Measurements from ENCODE around the gene BDH1. TPM values are rescaled to one million over a fixed set of nuclear protein-coding genes. Genes with fewer than 3 reads are reported as not detected.

Gene BDH1
- total and polyA plus RNA-seq, 7 donors: 2.3 to 138 (median 16.8) TPM

- intact Hi-C loops (cut with DNase I): no loop called here
- DNase-seq: no peak
- no peaks in the 10 kb centered on the region for H3K27me3 ChIP-seq
- no peaks in the 10 kb centered on the region for H3K9me3 ChIP-seq
- H3K27ac ChIP-seq: no peak overlapping the region
- H3K4me3 ChIP-seq: no peak overlapping the region
- H3K36me3 ChIP-seq: peaks cover 0 to 12% (median 0%) of the 10 kb centered on the region in 4 donors
- WGBS, 2 donors: 89 to 90% methylated on average over 3 of the region's 3 CpGs
- no peaks in the 10 kb centered on the region for H3K4me1 ChIP-seq
- TF ChIP-seq CTCF (IDR thresholded peaks at IDR 0.05): no peak
- no peak for TF ChIP-seq POLR2AphosphoS5 (IDR thresholded peaks at IDR 0.05)
- TF ChIP-seq POLR2A (IDR thresholded peaks at IDR 0.05): no peak
- TF ChIP-seq EP300 (IDR thresholded peaks at IDR 0.05): no peak
Observed at GRCh38 chr3:197532388-197532787, 23.4 kb downstream of the BDH1 start.

GRCh38 chr3:197528190-197528589 is 27.6 kb downstream of the BDH1 start:
- 86 to 94% methylated on average over 6 of the region's 6 CpGs for WGBS, 2 donors
- peaks cover 0 to 12% (median 0%) of the 10 kb centered on the region in 4 donors for H3K36me3 ChIP-seq

GRCh38 chr3:197527569-197527968 is 28.2 kb downstream of the BDH1 start:
- peaks cover 0 to 11% (median 0%) of the 10 kb centered on the region in 4 donors for H3K36me3 ChIP-seq
- no peak overlapping the region for H3K4me3 ChIP-seq
- DNase-seq: no peak
- H3K27ac ChIP-seq: no peak overlapping the region
- 92 to 94% methylated on average over 5 of the region's 5 CpGs for WGBS, 2 donors
- intact Hi-C loops (cut with DNase I): no loop called here
- H3K9me3 ChIP-seq: no peaks in the 10 kb centered on the region
- no peaks in the 10 kb centered on the region for H3K27me3 ChIP-seq
- H3K4me1 ChIP-seq: no peaks in the 10 kb centered on the region
- no peak for TF ChIP-seq POLR2A (IDR thresholded peaks at IDR 0.05)
- no peak for TF ChIP-seq CTCF (IDR thresholded peaks at IDR 0.05)
- no peak for TF ChIP-seq EP300 (IDR thresholded peaks at IDR 0.05)
- TF ChIP-seq POLR2AphosphoS5 (IDR thresholded peaks at IDR 0.05): no peak

More at GRCh38 chr3:197528190-197528589, 27.6 kb downstream of the BDH1 start:
- Histone ChIP-seq H3K4me3 (no peak overlapping the region), H3K27ac (no peak overlapping the region), H3K9me3 (no peaks in the 10 kb centered on the region), H3K4me1 (no peaks in the 10 kb centered on the region), H3K27me3 (no peaks in the 10 kb centered on the region)
- no peak for DNase-seq
- TF ChIP-seq POLR2AphosphoS5 (IDR thresholded peaks at IDR 0.05): no peak
- TF ChIP-seq POLR2A (IDR thresholded peaks at IDR 0.05): no peak
- no peak for TF ChIP-seq CTCF (IDR thresholded peaks at IDR 0.05)
- TF ChIP-seq EP300 (IDR thresholded peaks at IDR 0.05): no peak
- intact Hi-C loops (cut with DNase I): no loop called here

- no peak for TF ChIP-seq POLR2A (IDR thresholded peaks at IDR 0.05)
- TF ChIP-seq EP300 (IDR thresholded peaks at IDR 0.05): no peak
- TF ChIP-seq CTCF (IDR thresholded peaks at IDR 0.05): no peak
- TF ChIP-seq POLR2AphosphoS5 (IDR thresholded peaks at IDR 0.05): no peak
- H3K4me1 ChIP-seq: no peaks in the 10 kb centered on the region
Observed at GRCh38 chr3:197525706-197526105, 30.1 kb downstream of the BDH1 start.

GRCh38 chr3:197524128-197524527 is 31.6 kb downstream of the BDH1 start:
- no peaks in the 10 kb centered on the region for H3K36me3 ChIP-seq

More at GRCh38 chr3:197525706-197526105, 30.1 kb downstream of the BDH1 start:
- intact Hi-C loops (cut with DNase I): no loop called here
- Histone ChIP-seq H3K27me3 (no peaks in the 10 kb centered on the region), H3K36me3 (no peaks in the 10 kb centered on the region), H3K27ac (no peak overlapping the region), H3K9me3 (no peaks in the 10 kb centered on the region), H3K4me3 (no peak overlapping the region)
- 86 to 92% methylated on average over 5 of the region's 5 CpGs for WGBS, 2 donors
- DNase-seq: no peak

More at GRCh38 chr3:197524128-197524527, 31.6 kb downstream of the BDH1 start:
- no peak for DNase-seq
- Histone ChIP-seq H3K4me3 (no peak overlapping the region), H3K9me3 (no peaks in the 10 kb centered on the region), H3K27ac (no peak overlapping the region), H3K27me3 (no peaks in the 10 kb centered on the region), H3K4me1 (no peaks in the 10 kb centered on the region)
- intact Hi-C loops (cut with DNase I): no loop called here
- WGBS, 2 donors: 78 to 88% methylated on average over 8 of the region's 8 CpGs
- TF ChIP-seq EP300 (IDR thresholded peaks at IDR 0.05) (no peak), CTCF (IDR thresholded peaks at IDR 0.05) (no peak), POLR2AphosphoS5 (IDR thresholded peaks at IDR 0.05) (no peak), POLR2A (IDR thresholded peaks at IDR 0.05) (no peak)
